GM12872 (cell line): ENCODE measurements around the gene ZNF554.

ENCODE experiments used
- TF ChIP-seq, protein P1 (sequence below): IDR thresholded peaks from 3 replicates; pipeline ENCODE4 v1.5.1; 2011; ENCODE audit warnings: low read depth, mild to moderate bottlenecking, low read length, moderate library complexity; ENCODE audit not compliant: insufficient read depth

ZNF554 gene

DNA sequence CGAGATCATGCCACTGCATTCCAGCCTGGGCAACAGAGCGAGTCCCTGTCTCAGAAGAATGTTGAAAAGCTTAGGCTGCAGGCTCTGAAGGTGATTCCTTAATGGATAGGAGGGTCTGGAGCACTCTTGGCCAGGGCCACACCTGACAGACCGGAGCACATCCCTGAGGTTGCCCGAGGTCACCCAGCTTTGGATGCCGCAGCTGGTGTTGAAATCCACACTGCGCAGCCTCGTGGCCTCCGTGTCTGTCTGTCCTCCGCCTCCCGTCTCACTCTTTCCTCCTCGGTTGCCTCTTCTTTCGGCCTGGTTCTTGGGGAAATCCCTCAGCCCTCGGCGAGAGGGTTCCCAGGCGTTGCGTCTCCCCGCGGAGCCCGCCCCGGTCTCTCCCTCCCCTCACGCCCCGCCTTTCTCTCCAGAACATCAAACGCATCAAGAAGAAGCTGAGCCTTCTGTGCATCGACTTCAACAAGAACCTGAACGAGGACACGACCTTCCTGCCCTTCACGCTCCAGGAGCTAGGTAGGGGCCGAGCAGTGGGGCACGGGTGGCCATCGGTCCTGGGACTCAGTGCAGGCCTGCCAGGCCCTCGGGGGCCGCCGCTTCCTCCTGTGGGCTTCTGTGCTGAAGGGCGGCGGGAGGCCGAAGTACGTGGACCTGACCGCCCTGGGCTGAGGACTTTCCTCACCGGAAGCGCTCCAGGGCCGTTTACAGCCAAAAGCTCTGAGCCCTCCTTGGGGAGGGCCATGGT is 20.2 kb upstream of the ZNF554 start:
- TF ChIP-seq, protein P1, sequence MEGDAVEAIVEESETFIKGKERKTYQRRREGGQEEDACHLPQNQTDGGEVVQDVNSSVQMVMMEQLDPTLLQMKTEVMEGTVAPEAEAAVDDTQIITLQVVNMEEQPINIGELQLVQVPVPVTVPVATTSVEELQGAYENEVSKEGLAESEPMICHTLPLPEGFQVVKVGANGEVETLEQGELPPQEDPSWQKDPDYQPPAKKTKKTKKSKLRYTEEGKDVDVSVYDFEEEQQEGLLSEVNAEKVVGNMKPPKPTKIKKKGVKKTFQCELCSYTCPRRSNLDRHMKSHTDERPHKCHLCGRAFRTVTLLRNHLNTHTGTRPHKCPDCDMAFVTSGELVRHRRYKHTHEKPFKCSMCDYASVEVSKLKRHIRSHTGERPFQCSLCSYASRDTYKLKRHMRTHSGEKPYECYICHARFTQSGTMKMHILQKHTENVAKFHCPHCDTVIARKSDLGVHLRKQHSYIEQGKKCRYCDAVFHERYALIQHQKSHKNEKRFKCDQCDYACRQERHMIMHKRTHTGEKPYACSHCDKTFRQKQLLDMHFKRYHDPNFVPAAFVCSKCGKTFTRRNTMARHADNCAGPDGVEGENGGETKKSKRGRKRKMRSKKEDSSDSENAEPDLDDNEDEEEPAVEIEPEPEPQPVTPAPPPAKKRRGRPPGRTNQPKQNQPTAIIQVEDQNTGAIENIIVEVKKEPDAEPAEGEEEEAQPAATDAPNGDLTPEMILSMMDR = no peak

DNA sequence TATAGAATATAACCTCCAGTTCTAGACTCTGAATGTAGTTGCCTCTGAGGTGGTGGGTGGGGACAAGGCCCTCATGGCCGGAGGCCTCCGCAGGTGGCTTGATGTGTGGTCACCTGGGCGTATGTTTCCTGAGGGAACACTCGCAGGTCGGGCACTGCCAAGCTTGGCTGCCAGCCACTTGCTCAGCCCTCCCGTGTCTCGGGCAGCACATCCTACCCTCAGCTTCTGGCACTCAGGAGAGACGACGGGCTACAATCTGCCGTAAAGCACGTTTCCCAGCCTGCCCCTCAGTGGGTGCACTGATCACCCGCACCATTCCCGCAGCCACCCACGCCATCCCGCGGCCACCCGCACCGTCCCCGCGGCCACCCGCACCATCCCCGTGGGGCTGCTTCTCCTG is 19.2 kb upstream of the ZNF554 start:
- TF ChIP-seq, protein P1 = no peak

DNA sequence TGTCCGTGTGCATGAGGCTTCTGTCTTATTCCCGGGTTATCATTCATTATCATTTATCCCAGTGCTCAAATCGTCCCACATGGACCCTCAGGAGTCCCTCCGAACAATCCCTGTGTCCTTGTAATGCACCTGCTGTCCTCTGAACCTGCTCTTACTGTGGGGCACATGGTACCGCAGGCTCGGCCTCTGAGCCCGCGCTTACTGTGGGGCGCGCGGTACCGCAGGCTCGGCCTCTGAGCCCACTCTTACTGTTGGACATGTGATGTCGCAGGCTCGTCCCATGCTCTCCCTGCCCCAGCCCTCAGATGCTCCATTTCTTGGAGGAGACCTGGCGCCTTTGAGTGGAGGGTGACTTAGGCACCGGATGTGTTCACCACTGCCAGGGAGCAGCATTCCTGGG is 16.8 kb upstream of the ZNF554 start:
- TF ChIP-seq, protein P1 = no peak

DNA sequence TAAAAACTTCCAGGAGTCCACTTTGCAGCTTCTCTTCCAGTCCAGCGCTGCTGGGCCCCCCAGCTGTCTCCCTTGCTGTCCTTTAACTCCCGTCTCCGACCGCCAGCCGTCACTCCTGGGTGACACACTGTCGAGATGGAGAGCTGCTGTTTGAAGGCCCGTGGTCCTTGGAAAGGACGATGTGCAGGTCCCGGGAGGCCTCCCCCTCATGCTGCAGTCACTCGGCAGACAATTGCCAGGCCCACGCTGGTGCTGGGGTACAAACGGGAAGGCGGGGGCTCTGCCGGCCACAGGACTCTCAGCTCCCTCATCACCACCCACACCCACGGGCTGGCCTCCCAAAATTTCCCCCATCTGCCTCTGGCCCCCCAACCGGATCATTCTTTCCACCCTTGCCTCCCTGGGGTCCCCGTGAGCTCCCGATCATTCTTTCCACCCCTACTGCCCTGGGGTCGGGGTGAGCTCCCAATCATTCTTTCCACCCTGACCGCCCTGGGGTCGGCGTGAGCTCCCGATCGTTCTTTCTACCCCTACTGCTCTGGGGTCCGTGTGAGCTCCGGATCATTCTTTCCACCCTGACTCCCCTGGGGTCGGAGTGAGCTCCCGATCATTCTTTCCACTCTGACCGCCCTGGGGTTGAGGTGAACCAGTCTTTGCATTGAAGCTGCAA is 16.0 kb upstream of the ZNF554 start:
- TF ChIP-seq, protein P1 = no peak

DNA sequence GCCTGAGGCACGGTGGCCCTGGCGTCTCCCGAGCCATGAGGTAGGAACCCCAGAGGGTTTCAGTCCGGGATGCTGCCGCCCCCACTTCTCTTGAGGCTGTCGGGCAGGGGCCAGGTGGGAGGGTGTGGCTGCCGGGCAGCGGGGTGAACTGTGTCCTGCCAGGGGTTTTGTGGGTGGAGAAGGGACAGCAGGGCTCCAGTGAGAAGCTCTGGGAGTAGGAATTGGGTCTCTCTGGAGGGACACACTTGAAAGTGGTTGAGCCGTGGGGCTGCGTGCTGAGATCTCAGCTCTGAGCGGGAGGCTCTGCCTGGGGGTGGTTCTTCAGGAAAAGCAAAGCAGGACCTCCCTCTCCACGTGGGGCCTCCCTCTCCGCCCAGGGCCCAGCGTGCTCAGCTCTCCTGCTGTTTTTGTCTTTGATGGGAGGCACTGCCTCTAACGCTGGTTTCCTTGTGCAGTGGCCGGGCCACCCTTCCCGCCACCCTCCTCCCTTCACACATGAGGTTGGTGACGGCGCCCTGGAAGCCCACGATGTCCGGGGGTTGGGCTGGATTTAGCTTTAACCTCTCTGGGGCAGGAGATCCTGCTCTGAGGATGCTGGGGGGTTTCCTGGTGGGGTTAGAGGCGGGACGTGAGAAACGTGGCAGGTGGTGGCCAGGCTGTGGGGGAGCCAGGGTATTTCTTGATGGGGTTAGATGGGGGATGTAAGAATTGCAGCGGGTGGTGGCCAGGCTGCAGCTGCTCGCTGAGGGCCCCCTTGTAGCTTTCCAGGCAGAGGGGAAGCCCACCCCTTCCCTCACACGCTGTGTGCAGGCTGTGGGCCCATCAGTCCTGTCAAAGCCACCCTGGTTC is 15.3 kb upstream of the ZNF554 start:
- TF ChIP-seq, protein P1 = no peak

DNA sequence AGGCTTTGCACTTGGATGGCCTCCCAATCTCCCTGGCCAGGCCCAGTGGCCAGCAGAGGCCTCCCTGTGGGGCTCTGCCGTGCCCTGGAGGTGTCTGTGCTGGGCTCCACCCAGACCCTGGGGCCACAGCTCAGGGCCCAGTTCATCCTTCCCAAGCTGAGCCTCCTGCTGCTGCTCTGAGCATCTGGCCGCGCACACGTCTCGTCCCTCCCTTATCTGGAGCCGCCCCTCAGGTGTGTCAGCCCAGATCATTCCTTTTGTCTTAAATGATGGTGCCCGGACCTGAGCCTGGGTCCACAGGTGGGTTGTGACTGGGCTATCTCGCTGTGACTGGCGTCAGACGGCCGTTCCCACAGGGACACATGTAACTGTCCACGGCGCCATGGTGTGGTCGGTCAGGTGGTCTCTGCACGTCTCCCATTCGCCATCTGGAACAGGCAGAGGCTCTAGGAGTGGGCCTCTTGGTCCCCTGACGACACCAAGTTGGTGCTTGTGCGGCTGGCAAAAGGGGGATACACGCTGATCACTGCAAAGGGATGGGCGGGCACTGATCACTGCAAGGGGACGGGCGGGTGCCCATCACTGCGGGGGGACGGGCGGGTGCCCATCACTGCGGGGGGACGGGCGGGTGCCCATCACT is 14.3 kb upstream of the ZNF554 start:
- TF ChIP-seq, protein P1 = no peak
